Measurements from ENCODE around the gene EPHA6.

The EPHA6 gene

GRCh38 chr3:97711654-97712053 lies 897.3 kb downstream of the EPHA6 start:
- CTCF ChIA-PET: no interaction called here
- POLR2A ChIA-PET (ENCODE audit: low non-redundant PET): no interaction called here
- no peak for DNase-seq (ENCODE audit: low spot score)
- H3K27ac ChIP-seq: no peak overlapping the region
- no peak for TF ChIP-seq CTCF (conservative IDR thresholded peaks at IDR 0.05; ENCODE audit: low read depth)

- no peak for TF ChIP-seq CTCF (conservative IDR thresholded peaks at IDR 0.05; ENCODE audit: low read depth)
- no peak for DNase-seq (ENCODE audit: low spot score)
- H3K27ac ChIP-seq: no peak overlapping the region
- CTCF ChIA-PET: no interaction called here
- POLR2A ChIA-PET (ENCODE audit: low non-redundant PET): no interaction called here
Observed at GRCh38 chr3:97712919-97713318, 898.5 kb downstream of the EPHA6 start.

- ChIA-PET POLR2A (ENCODE audit: low non-redundant PET) (no interaction called here), CTCF (no interaction called here)
- DNase-seq (ENCODE audit: low spot score): no peak
- no peak for TF ChIP-seq CTCF (conservative IDR thresholded peaks at IDR 0.05; ENCODE audit: low read depth)
- no peak overlapping the region for H3K27ac ChIP-seq
Observed at GRCh38 chr3:97713634-97714033, 899.2 kb downstream of the EPHA6 start.

- TF ChIP-seq CTCF (conservative IDR thresholded peaks at IDR 0.05; ENCODE audit: low read depth): peak; percentile 91
- no peak overlapping the region for H3K27ac ChIP-seq
- peak; percentile 60 for DNase-seq (ENCODE audit: low spot score)
- POLR2A ChIA-PET (ENCODE audit: low non-redundant PET): no interaction called here
- CTCF ChIA-PET: interaction anchor here (0.5 to 1.4 kb wide), 16 partner anchors 9 to 1387 kb away, joined by 3 to 17 read pairs (median 5); no protein-coding TSS in a partner anchor
Observed at GRCh38 chr3:97719156-97719821, 904.9 kb downstream of the EPHA6 start.

- ChIA-PET CTCF (no interaction called here), POLR2A (ENCODE audit: low non-redundant PET) (no interaction called here)
- H3K27ac ChIP-seq: no peak overlapping the region
- no peak for TF ChIP-seq CTCF (conservative IDR thresholded peaks at IDR 0.05; ENCODE audit: low read depth)
- DNase-seq (ENCODE audit: low spot score): no peak
Observed at GRCh38 chr3:97720417-97720816, 906.0 kb downstream of the EPHA6 start.

GRCh38 chr3:97721446-97721845 lies 907.1 kb downstream of the EPHA6 start:
- CTCF ChIA-PET: no interaction called here
- DNase-seq (ENCODE audit: low spot score): no peak
- no peak overlapping the region for H3K27ac ChIP-seq
- no peak for TF ChIP-seq CTCF (conservative IDR thresholded peaks at IDR 0.05; ENCODE audit: low read depth)
- POLR2A ChIA-PET (ENCODE audit: low non-redundant PET): no interaction called here

Measured in RWPE1 (cell line).